Thyroid gland (tissue), 4 donors: ENCODE measurements around the gene USP13.

Experiments
- POLR2A ChIP-seq, 2 donors: fragments of 450-650 bp; IDR thresholded peaks; one replicate each; pipeline ENCODE4 v1.6.1; 2017; ENCODE audit warnings: antibody characterized with exemption in 2 of 2, mild to moderate bottlenecking in 2 of 2, moderate library complexity in 1 of 2
- TF ChIP-seq, protein P1 (sequence below), 6 experiments: fragments of 200-600 bp in 3 of 6; fragments of 450-650 bp in 3 of 6; sonication (generic) in 3 of 6; IDR thresholded peaks; one replicate each; pipeline ENCODE4 v1.5.1; 2016 to 2019; ENCODE audit warnings: antibody characterized with exemption in 6 of 6, mild to moderate bottlenecking in 2 of 6, inconsistent platforms in 1 of 6, moderate library complexity in 1 of 6

- TF ChIP-seq, protein P1, sequence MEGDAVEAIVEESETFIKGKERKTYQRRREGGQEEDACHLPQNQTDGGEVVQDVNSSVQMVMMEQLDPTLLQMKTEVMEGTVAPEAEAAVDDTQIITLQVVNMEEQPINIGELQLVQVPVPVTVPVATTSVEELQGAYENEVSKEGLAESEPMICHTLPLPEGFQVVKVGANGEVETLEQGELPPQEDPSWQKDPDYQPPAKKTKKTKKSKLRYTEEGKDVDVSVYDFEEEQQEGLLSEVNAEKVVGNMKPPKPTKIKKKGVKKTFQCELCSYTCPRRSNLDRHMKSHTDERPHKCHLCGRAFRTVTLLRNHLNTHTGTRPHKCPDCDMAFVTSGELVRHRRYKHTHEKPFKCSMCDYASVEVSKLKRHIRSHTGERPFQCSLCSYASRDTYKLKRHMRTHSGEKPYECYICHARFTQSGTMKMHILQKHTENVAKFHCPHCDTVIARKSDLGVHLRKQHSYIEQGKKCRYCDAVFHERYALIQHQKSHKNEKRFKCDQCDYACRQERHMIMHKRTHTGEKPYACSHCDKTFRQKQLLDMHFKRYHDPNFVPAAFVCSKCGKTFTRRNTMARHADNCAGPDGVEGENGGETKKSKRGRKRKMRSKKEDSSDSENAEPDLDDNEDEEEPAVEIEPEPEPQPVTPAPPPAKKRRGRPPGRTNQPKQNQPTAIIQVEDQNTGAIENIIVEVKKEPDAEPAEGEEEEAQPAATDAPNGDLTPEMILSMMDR (IDR thresholded peaks at IDR 0.05), result no peak
- TF ChIP-seq POLR2A (IDR thresholded peaks at IDR 0.05), result no peak
These were observed 166.5 kb downstream of the USP13 start for GRCh38 chr3:179819379-179819778.
